A549 (cell line): ENCODE data around the gene UBE2O. TPM values are rescaled to one million over a fixed set of nuclear protein-coding genes. Genes with fewer than 3 reads are reported as not detected.

Source experiments
- ATAC-seq, 2 experiments: fragments of 200-7000 bp in 1 of 2; fragments of >200 bp in 1 of 2; cut with Nextera tagmentation in 1 of 2; cut with Tn5 transposase in 1 of 2; 3 replicates each; pipeline versions ENCODE4 v1.8.0 to v1.9.1; 2018 to 2020; ENCODE audit warnings: mild to moderate bottlenecking in 1 of 2, moderate library complexity in 1 of 2
- CTCF ChIA-PET: fragments of 300-600 bp; sonication (Branson Sonifier 250); formaldehyde crosslinking; extraction: SDS; loops from one replicate; lab custom pipeline; 2021; ENCODE audit warnings: antibody characterized with exemption, inconsistent platforms; lab: Yijun Ruan, JAX
- POLR2A ChIA-PET: fragments of 350-600 bp; formaldehyde crosslinking; extraction: SDS; loops from one replicate; lab custom pipeline; 2021; ENCODE audit warnings: antibody characterized with exemption, inconsistent platforms; lab: Yijun Ruan, JAX
- DNase-seq, 2 experiments: peaks; one replicate each; pipeline versions ENCODE4 v3.0.0 to v3.0.0-alpha.2; 2011 to 2016; ENCODE audit warnings: low read depth in 1 of 2, low spot score in 1 of 2
- FAIRE-seq: peaks from 2 replicates; lab custom pipeline; 2011; peaks lifted over from hg19 to GRCh38; lab: Jason Lieb, UNC
- H3K27ac ChIP-seq, 2 experiments: fragments of >200 bp; sonication (Bioruptor Twin); formaldehyde crosslinking; 3 replicates each; pipeline ENCODE4 v1.5.1; 2016 to 2017
- H3K4me1 ChIP-seq: fragments of >200 bp; sonication (Bioruptor Twin); formaldehyde crosslinking; 3 replicates; pipeline ENCODE4 v1.6.1; 2016
- H3K4me2 ChIP-seq: fragments of >200 bp; sonication (Bioruptor Twin); formaldehyde crosslinking; 3 replicates; pipeline ENCODE4 v1.6.1; 2016
- H3K4me3 ChIP-seq: fragments of >200 bp; sonication (Bioruptor Twin); formaldehyde crosslinking; 3 replicates; pipeline ENCODE4 v1.5.1; 2016
- H3K9me3 ChIP-seq: fragments of >200 bp; sonication (Bioruptor Twin); formaldehyde crosslinking; 3 replicates; pipeline ENCODE4 v1.6.1; 2016
- ATOH8 ChIP-seq: fragments of 250-450 bp; sonication (Bioruptor Pico); IDR thresholded peaks from 2 replicates; pipeline ENCODE4 v1.5.0; 2020; ENCODE audit warnings: low read depth, mild to moderate bottlenecking, moderate library complexity
- CBX8 ChIP-seq: fragments of 200-600 bp; sonication (generic); IDR thresholded peaks from 2 replicates; pipeline ENCODE4 v1.6.1; 2016
- CHD2 ChIP-seq: fragments of 150-350 bp; IDR thresholded peaks from 2 replicates; pipeline ENCODE4 v1.6.1; 2014; ENCODE audit warnings: low read length; ENCODE audit not compliant: partially characterized antibody
- E2F6 ChIP-seq: IDR thresholded peaks from 2 replicates; pipeline ENCODE4 v1.6.1; 2012; ENCODE audit warnings: low read depth, borderline replicate concordance
- ESRRA ChIP-seq: fragments of 150-350 bp; IDR thresholded peaks from 2 replicates; pipeline ENCODE4 v1.6.1; 2014; ENCODE audit warnings: mild to moderate bottlenecking, low read length, borderline replicate concordance
- GATA3 ChIP-seq: IDR thresholded peaks from 2 replicates; pipeline ENCODE4 v1.6.1; 2012; ENCODE audit warnings: borderline replicate concordance
- HES2 ChIP-seq: fragments of >200 bp; sonication (Bioruptor Twin); formaldehyde crosslinking; IDR thresholded peaks from 2 replicates; pipeline ENCODE4 v1.6.1; 2016
- HEYL ChIP-seq: fragments of 250-450 bp; sonication (Bioruptor Pico); IDR thresholded peaks from 2 replicates; pipeline ENCODE4 v1.8.0; 2021; ENCODE audit warnings: mild to moderate bottlenecking, moderate library complexity
- HOXB13 ChIP-seq: fragments of 250-450 bp; sonication (Bioruptor Pico); IDR thresholded peaks from 2 replicates; pipeline ENCODE4 v1.5.0; 2020; ENCODE audit warnings: low read depth, mild to moderate bottlenecking, moderate library complexity
- JUNB ChIP-seq: fragments of >200 bp; sonication (Bioruptor Twin); formaldehyde crosslinking; IDR thresholded peaks from 2 replicates; pipeline ENCODE4 v1.6.1; 2016
- KDM5A ChIP-seq: fragments of 200-600 bp; sonication (generic); IDR thresholded peaks from 2 replicates; pipeline ENCODE4 v1.6.1; 2016; ENCODE audit warnings: antibody characterized with exemption, mild to moderate bottlenecking
- MAFK ChIP-seq: fragments of 450-650 bp; IDR thresholded peaks from 2 replicates; pipeline ENCODE4 v1.6.1; 2014; ENCODE audit not compliant: partially characterized antibody
- MAZ ChIP-seq: fragments of 150-350 bp; IDR thresholded peaks from 2 replicates; pipeline ENCODE4 v1.6.1; 2014; ENCODE audit warnings: antibody characterized with exemption, low read depth, low read length, borderline replicate concordance
- MYC ChIP-seq: IDR thresholded peaks from 2 replicates; pipeline ENCODE4 v1.6.1; 2012; ENCODE audit warnings: mild to moderate bottlenecking, inconsistent platforms, low read length, improper control_type of control experiment, borderline replicate concordance
- NFE2L2 ChIP-seq: fragments of 150-350 bp; conservative IDR thresholded peaks from 2 replicates; pipeline ENCODE4 v1.6.1; 2014; ENCODE audit warnings: low read length
- PBX3 ChIP-seq: IDR thresholded peaks from 2 replicates; pipeline ENCODE4 v1.6.1; 2012
- PHF8 ChIP-seq: fragments of 200-600 bp; sonication (generic); IDR thresholded peaks from 2 replicates; pipeline ENCODE4 v1.6.1; 2016; ENCODE audit warnings: low read depth, mild to moderate bottlenecking, antibody characterized with exemption, moderate library complexity, borderline replicate concordance
- POLR2A ChIP-seq: IDR thresholded peaks from 2 replicates; pipeline ENCODE4 v1.6.1; 2012; ENCODE audit warnings: mild to moderate bottlenecking, low read length
- RAD21 ChIP-seq, 2 experiments: fragments of >200 bp in 1 of 2; sonication (Bioruptor Twin) in 1 of 2; formaldehyde crosslinking in 1 of 2; IDR thresholded peaks in 1 of 2; conservative IDR thresholded peaks in 1 of 2; 2 replicates in 1 of 2; 3 replicates in 1 of 2; pipeline ENCODE4 v1.6.1; 2012 to 2018; ENCODE audit warnings: inconsistent platforms in 1 of 2
- REST ChIP-seq: fragments of 200-600 bp; sonication (generic); IDR thresholded peaks from 2 replicates; pipeline ENCODE4 v1.6.1; 2016; ENCODE audit warnings: antibody characterized with exemption, mild to moderate bottlenecking, moderate library complexity
- SMC3 ChIP-seq: fragments of >200 bp; sonication (Bioruptor Twin); formaldehyde crosslinking; IDR thresholded peaks from 3 replicates; pipeline ENCODE4 v1.6.1; 2018; ENCODE audit warnings: inconsistent platforms
- SREBF2 ChIP-seq: fragments of 450-650 bp; IDR thresholded peaks from 2 replicates; pipeline ENCODE4 v1.6.1; 2014; ENCODE audit warnings: mild to moderate bottlenecking, moderate library complexity
- TP53 ChIP-seq: fragments of 250-450 bp; sonication (Bioruptor Pico); IDR thresholded peaks from 2 replicates; pipeline ENCODE4 v1.5.0; 2021; ENCODE audit warnings: mild to moderate bottlenecking, moderate library complexity
- ZFP36 ChIP-seq: fragments of 450-650 bp; IDR thresholded peaks from 2 replicates; pipeline ENCODE4 v1.6.1; 2014; ENCODE audit warnings: borderline replicate concordance; ENCODE audit not compliant: partially characterized antibody
- ZNF302 ChIP-seq: fragments of 250-450 bp; sonication (Bioruptor Pico); IDR thresholded peaks from 2 replicates; pipeline ENCODE4 v1.9.0; 2021; ENCODE audit warnings: inconsistent platforms, mild to moderate bottlenecking, moderate library complexity
- WGBS: methylation state at CpG from one replicate; pipeline ENCODE4 v1.1.6; 2017; ENCODE audit errors: missing lambda C conversion rate; 5-methylcytosine and 5-hydroxymethylcytosine counted together
- polyA plus RNA-seq, 4 experiments: library from polyadenylated mRNA; depleted of rRNA in 3 of 4; stranded (reverse); fragments of >200 nt; fragmentation: RNase III in 1 of 4; extraction: RNeasy Plus Mini Kit Qiagen cat#74134 plus additional on column Dnase treatment in 1 of 4; gene quantifications; 2 replicates in 3 of 4; 3 replicates in 1 of 4; pipeline ENCODE4 v1.2.3, GENCODE V29; 2011 to 2017

The UBE2O gene
- polyA plus RNA-seq, 2 of the 4 experiments (the other 2 are of a cell fraction): 22.0 to 25.7 TPM

- H3K9me3 ChIP-seq: no peaks in the 10 kb centered on the region
- H3K27ac ChIP-seq: no peak overlapping the region
- no peak for DNase-seq
- no peak overlapping the region for H3K4me2 ChIP-seq
- WGBS: 91% methylated on average over 20 of the region's 21 CpGs
- ChIA-PET CTCF (interaction anchor here (0.8 to 43.2 kb wide), 7 partner anchors 6 to 135 kb away, joined by 3 to 1107 read pairs (median 51); partner anchors contain the start of genes AANAT, SPHK1 and UBE2O), POLR2A (interaction anchor here (0.6 kb wide), 1 partner anchor 20 kb away, joined by 4 read pairs; no protein-coding TSS in a partner anchor)
- no peaks in the 10 kb centered on the region for H3K4me1 ChIP-seq
- TF ChIP-seq PHF8 (no peak), HOXB13 (CRISPR knock-in tag) (no peak), E2F6 (no peak), REST (no peak), KDM5A (no peak), MAFK (no peak), CHD2 (no peak), ESRRA (no peak), MAZ (no peak), NFE2L2 (no peak), HEYL (CRISPR knock-in tag) (no peak), ATOH8 (no peak), ZFP36 (no peak)
- TF ChIP-seq, all 56 proteins: peak for 0
- no peak for FAIRE-seq
- H3K4me3 ChIP-seq: no peak overlapping the region
- no peak; a peak in 1 of 6 replicates for ATAC-seq
Measured at GRCh38 chr17:76414334-76415295, 38.3 kb downstream of the UBE2O start.

- no peaks in the 10 kb centered on the region for H3K4me1 ChIP-seq
- FAIRE-seq (no peak), DNase-seq (no peak), ATAC-seq (no peak)
- WGBS: 90% methylated on average over 5 of the region's 5 CpGs
- H3K4me3 ChIP-seq: no peak overlapping the region
- H3K9me3 ChIP-seq: no peaks in the 10 kb centered on the region
- no peak overlapping the region for H3K27ac ChIP-seq
- ChIA-PET POLR2A (no interaction called here), CTCF (interaction anchor here (1.0 to 43.2 kb wide), 12 partner anchors 3 to 506 kb away, joined by 3 to 1107 read pairs (median 5); partner anchors contain the start of genes AANAT, RHBDF2, SPHK1 and UBE2O)
- H3K4me2 ChIP-seq: no peak overlapping the region
- no peak for TF ChIP-seq KDM5A
- TF ChIP-seq PHF8: no peak
- TF ChIP-seq HES2: no peak
- no peak for TF ChIP-seq JUNB
- TF ChIP-seq GATA3: no peak
- TF ChIP-seq CBX8: no peak
- no peak for TF ChIP-seq POLR2A
- no peak for TF ChIP-seq E2F6
- TF ChIP-seq PBX3: no peak
- TF ChIP-seq SREBF2: no peak
- TF ChIP-seq CHD2: no peak
- no peak for TF ChIP-seq SMC3
- no peak for TF ChIP-seq RAD21 (conservative IDR thresholded peaks at IDR 0.05 in 1 of 2, IDR thresholded peaks at IDR 0.05 in 1 of 2)
- TF ChIP-seq TP53 (CRISPR knock-in tag): no peak
- no peak for TF ChIP-seq ZFP36
- TF ChIP-seq ZNF302 (CRISPR knock-in tag): no peak
- TF ChIP-seq MYC: no peak
Measured at GRCh38 chr17:76411247-76411646, 41.7 kb downstream of the UBE2O start.
